Transverse colon (tissue), 4 donors: ENCODE results near the gene OR6Q1. TPM values are rescaled to one million over a fixed set of nuclear protein-coding genes. Genes with fewer than 3 reads are reported as not detected.
"Not testable (repeated sequence)": the region's sequence is repeated elsewhere in the genome, so short reads cannot be mapped to it uniquely, and the experiment has no call there.

Source experiments
- DNase-seq: peaks from one replicate; pipeline ENCODE4 v3.0.0-alpha.2; 2019
- H3K27ac ChIP-seq, 4 donors: fragments of 200-600 bp; sonication (generic); 2 replicates each; pipeline ENCODE4 v1.5.1; 2016 to 2018; ENCODE audit warnings: inconsistent platforms in 4 of 4
- H3K27me3 ChIP-seq: fragments of 200-600 bp; sonication (generic); 2 replicates; pipeline ENCODE4 v1.5.1; 2017; ENCODE audit warnings: inconsistent platforms
- H3K36me3 ChIP-seq, 4 donors: fragments of 200-600 bp; sonication (generic); 2 replicates each; pipeline ENCODE4 v1.5.1; 2017 to 2019; ENCODE audit warnings: inconsistent platforms in 4 of 4
- H3K4me1 ChIP-seq, 4 donors: fragments of 200-600 bp; sonication (generic); 2 replicates each; pipeline ENCODE4 v1.5.1; 2017 to 2020; ENCODE audit warnings: inconsistent platforms in 4 of 4
- H3K4me3 ChIP-seq, 4 donors: fragments of 200-600 bp; sonication (generic); 1 replicate in 1 of 4; 2 replicates in 3 of 4; pipeline versions ENCODE4 v1.5.1 to v1.6.1; 2017 to 2019; ENCODE audit warnings: inconsistent platforms in 4 of 4
- H3K9me3 ChIP-seq, 2 donors: fragments of 200-600 bp; sonication (generic); 2 replicates each; pipeline ENCODE4 v1.5.1; 2017 to 2019; ENCODE audit warnings: inconsistent platforms in 2 of 2
- EP300 ChIP-seq: sonication (generic); formaldehyde crosslinking; IDR thresholded peaks from one replicate; pipeline ENCODE4 v1.6.1; 2017; ENCODE audit warnings: antibody characterized with exemption, low read depth
- POLR2A ChIP-seq: fragments of 450-650 bp; IDR thresholded peaks from one replicate; pipeline ENCODE4 v1.6.1; 2016; ENCODE audit warnings: antibody characterized with exemption, mild to moderate bottlenecking, moderate library complexity
- POLR2AphosphoS5 ChIP-seq, 3 donors: sonication (generic); formaldehyde crosslinking; IDR thresholded peaks; one replicate each; pipeline ENCODE4 v1.6.1; 2016; ENCODE audit warnings: antibody characterized with exemption in 3 of 3
- WGBS, 2 donors: methylation state at CpG; one replicate each; pipeline ENCODE4 v1.1.5; 2018; ENCODE audit warnings: low coverage in 1 of 2; 5-methylcytosine and 5-hydroxymethylcytosine counted together
- in situ Hi-C, 4 donors: fragments of 200-750 bp; cut with MboI; loops; one replicate each; pipeline versions ENCODE4 v1.15.0 to v1.15.1; 2017; ENCODE audit warnings: low sequenced_read_pairs in 3 of 4, low pct_ligation_motif_present in 1 of 4, low pct_unique_long_range_greater_than_20kb in 1 of 4
- intact Hi-C: fragments of 100-400 bp; cut with DNase I; formaldehyde crosslinking; loops from one replicate; pipeline ENCODE4 v1.15.1; 2023; ENCODE audit warnings: low total_unique reads
- total RNA-seq, 4 donors: library from RNA; depleted of rRNA; stranded (reverse); fragments of >200 nt; gene quantifications; one replicate each; pipeline ENCODE4 v1.1.0, GENCODE V29; 2016
- TF ChIP-seq, protein P1 (sequence below), 5 experiments: fragments of 200-600 bp in 3 of 5; fragments of 450-650 bp in 2 of 5; sonication (generic) in 3 of 5; IDR thresholded peaks; 1 replicate in 2 of 5; 2 replicates in 3 of 5; pipeline ENCODE4 v1.5.1; 2016 to 2017; ENCODE audit warnings: antibody characterized with exemption in 5 of 5, inconsistent platforms in 3 of 5, mild to moderate bottlenecking in 2 of 5, moderate library complexity in 1 of 5

OR6Q1 gene
- not detected for total RNA-seq

GRCh38 chr11:58030653-58031052, at the start of gene OR6Q1:
TSS of gene OR6Q1 (plus strand) at chr11:58030953. CDS start at chr11:58030953, 0 bp downstream.
- TF ChIP-seq, protein P1, sequence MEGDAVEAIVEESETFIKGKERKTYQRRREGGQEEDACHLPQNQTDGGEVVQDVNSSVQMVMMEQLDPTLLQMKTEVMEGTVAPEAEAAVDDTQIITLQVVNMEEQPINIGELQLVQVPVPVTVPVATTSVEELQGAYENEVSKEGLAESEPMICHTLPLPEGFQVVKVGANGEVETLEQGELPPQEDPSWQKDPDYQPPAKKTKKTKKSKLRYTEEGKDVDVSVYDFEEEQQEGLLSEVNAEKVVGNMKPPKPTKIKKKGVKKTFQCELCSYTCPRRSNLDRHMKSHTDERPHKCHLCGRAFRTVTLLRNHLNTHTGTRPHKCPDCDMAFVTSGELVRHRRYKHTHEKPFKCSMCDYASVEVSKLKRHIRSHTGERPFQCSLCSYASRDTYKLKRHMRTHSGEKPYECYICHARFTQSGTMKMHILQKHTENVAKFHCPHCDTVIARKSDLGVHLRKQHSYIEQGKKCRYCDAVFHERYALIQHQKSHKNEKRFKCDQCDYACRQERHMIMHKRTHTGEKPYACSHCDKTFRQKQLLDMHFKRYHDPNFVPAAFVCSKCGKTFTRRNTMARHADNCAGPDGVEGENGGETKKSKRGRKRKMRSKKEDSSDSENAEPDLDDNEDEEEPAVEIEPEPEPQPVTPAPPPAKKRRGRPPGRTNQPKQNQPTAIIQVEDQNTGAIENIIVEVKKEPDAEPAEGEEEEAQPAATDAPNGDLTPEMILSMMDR (IDR thresholded peaks at IDR 0.05), result no peak
- TF ChIP-seq POLR2A, result no peak
- TF ChIP-seq EP300, result no peak
- TF ChIP-seq POLR2AphosphoS5 (IDR thresholded peaks at IDR 0.05), result no peak
- H3K4me1 ChIP-seq, result no peaks in the 10 kb centered on the region
- in situ Hi-C loops, result no loop called here
- DNase-seq, result no peak
- no peak within 1 kb of the TSS for H3K27ac ChIP-seq
- H3K4me3 ChIP-seq, result no peak within 1 kb of the TSS
- intact Hi-C loops, result no loop called here
- H3K36me3 ChIP-seq, result no peaks in the 10 kb centered on the region
- no peaks in the 10 kb centered on the region for H3K9me3 ChIP-seq
- no peaks in the 10 kb centered on the region for H3K27me3 ChIP-seq

DNA sequence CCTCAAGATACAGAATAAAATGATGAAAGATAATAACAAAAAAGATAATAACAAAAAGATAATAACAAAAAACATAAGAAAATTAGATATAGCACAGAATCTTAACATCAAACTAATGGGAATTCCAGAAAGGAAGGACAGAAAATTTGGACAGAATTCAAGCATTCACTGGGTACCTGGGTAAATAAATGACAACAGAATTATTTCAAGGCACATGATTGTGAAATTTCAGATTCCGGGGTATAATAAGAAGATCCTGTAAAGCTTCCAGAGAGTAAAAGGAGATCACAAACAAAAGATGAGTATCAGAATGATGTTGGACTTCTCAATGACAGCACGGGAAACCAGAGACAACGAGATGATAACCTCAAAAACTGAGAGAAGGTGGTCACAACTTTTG, 49.2 kb upstream of the OR6Q1 start:
- Histone ChIP-seq H3K27me3 (no peaks in the 10 kb centered on the region), H3K27ac (no peak overlapping the region), H3K9me3 (no peaks in the 10 kb centered on the region), H3K4me3 (no peak overlapping the region), H3K36me3 (no peaks in the 10 kb centered on the region), H3K4me1 (no peaks in the 10 kb centered on the region)
- TF ChIP-seq, protein P1 (IDR thresholded peaks at IDR 0.05), result no peak
- TF ChIP-seq POLR2A (no peak), EP300 (no peak), POLR2AphosphoS5 (IDR thresholded peaks at IDR 0.05) (no peak)
- in situ Hi-C loops (no loop called here), intact Hi-C loops (no loop called here)
- 72 to 81% methylated on average over 3 of the region's 3 CpGs for WGBS, 2 donors
- no peak for DNase-seq

GRCh38 chr11:57982776-57983175, 48.0 kb upstream of the OR6Q1 start:
- no peaks in the 10 kb centered on the region for H3K27me3 ChIP-seq
- TF ChIP-seq, protein P1 (IDR thresholded peaks at IDR 0.05), result no peak
- TF ChIP-seq POLR2AphosphoS5 (IDR thresholded peaks at IDR 0.05) (no peak), EP300 (no peak), POLR2A (no peak)
- in situ Hi-C loops (no loop called here), intact Hi-C loops (no loop called here)
- H3K36me3 ChIP-seq, result no peaks in the 10 kb centered on the region
- H3K4me1 ChIP-seq, result no peaks in the 10 kb centered on the region
- H3K4me3 ChIP-seq, result no peak overlapping the region
- no peak overlapping the region for H3K27ac ChIP-seq
- DNase-seq, result no peak
- 71 to 72% methylated on average over 4 of the region's 4 CpGs for WGBS, 2 donors
- no peaks in the 10 kb centered on the region for H3K9me3 ChIP-seq

DNA sequence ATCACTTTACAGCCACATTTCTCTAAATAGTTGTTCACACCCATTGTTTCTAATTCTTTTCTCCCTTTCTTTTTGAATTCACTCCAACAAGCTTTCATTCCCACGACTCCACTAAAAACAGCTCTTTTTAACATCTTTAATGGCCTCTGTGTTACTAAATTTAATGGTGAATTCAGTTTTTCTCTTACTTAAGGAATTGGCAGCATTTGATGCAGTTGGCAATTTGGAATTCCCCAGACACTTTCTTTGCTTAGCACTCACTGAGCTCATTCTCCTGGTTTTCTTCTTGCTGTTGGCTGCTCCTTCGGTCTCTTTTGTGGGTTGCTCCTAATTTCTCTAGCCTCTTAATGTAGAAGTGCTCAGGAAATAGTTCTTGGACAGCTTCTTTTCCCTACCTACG, 47.6 kb upstream of the OR6Q1 start:
- Histone ChIP-seq H3K36me3 (no peaks in the 10 kb centered on the region), H3K27ac (no peak overlapping the region), H3K9me3 (no peaks in the 10 kb centered on the region), H3K27me3 (no peaks in the 10 kb centered on the region), H3K4me3 (no peak overlapping the region), H3K4me1 (no peaks in the 10 kb centered on the region)
- intact Hi-C loops, result no loop called here
- no peak for TF ChIP-seq EP300
- no peak for TF ChIP-seq POLR2A
- TF ChIP-seq, protein P1 (IDR thresholded peaks at IDR 0.05), result no peak
- no peak for TF ChIP-seq POLR2AphosphoS5 (IDR thresholded peaks at IDR 0.05)
- no peak for DNase-seq
- 76 to 89% methylated on average over 3 of the region's 3 CpGs for WGBS, 2 donors
- in situ Hi-C loops, result no loop called here

DNA sequence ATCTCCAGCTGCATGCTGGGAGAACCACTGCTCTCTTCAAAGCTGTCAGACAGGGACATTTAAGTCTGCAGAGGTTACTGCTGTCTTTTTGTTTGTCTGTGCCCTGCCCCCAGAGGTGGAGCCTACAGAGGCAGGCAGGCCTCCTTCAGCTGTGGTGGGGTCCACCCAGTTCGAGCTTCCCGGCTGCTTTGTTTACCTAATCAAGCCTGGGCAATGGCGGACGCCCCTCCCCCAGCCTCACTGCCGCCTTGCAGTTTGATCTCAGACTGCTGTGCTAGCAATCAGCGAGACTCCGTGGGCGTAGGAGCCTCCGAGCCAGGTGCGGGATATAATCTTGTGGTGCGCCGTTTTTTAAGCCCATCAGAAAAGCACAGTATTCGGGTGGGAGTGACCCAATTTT, 31.2 kb upstream of the OR6Q1 start:
- H3K4me1 ChIP-seq, H3K4me3 ChIP-seq, H3K27ac ChIP-seq, H3K27me3 ChIP-seq, intact Hi-C loops, in situ Hi-C loops, H3K9me3 ChIP-seq, H3K36me3 ChIP-seq, DNase-seq: not testable (repeated sequence)
- 66% methylated on average over 13 of the region's 13 CpGs; no CpG with 5 or more reads in 1 of the 2 donors for WGBS, 2 donors

DNA sequence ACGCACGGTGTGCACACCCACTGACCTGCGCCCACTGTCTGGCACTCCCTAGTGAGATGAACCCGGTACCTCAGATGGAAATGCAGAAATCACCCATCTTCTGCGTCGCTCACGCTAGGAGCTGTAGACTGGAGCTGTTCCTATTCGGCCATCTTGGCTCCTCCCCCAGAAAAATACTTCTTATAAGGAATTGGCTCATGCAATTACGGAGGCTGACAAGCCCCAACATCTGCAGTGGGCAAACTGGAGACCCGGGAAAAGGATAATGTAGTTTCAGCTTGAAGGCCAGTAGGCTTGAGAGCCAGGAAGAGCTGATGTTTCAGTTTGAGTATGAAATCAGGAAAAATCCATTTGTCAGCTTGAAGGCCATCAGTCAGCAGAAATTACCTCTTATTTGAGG, 30.7 kb upstream of the OR6Q1 start:
- H3K4me3 ChIP-seq, intact Hi-C loops, H3K27ac ChIP-seq, H3K36me3 ChIP-seq, in situ Hi-C loops, DNase-seq, H3K4me1 ChIP-seq, H3K9me3 ChIP-seq, H3K27me3 ChIP-seq: not testable (repeated sequence)
- WGBS, 2 donors, result 93 to 100% methylated on average over 1 to 10 of the region's 10 CpGs
